KMS-11 (cell line): ENCODE data around the gene CKB.

Experiments used
- H2AFZ ChIP-seq: fragments of 200-600 bp; sonication (generic); 2 replicates; pipeline ENCODE4 v1.6.1; 2016; ENCODE audit warnings: antibody characterized with exemption, mixed run types, low read depth
- H3K27ac ChIP-seq: fragments of 200-600 bp; sonication (generic); 2 replicates; pipeline ENCODE4 v1.6.1; 2016; ENCODE audit warnings: mild to moderate bottlenecking, mixed run types
- H3K27me3 ChIP-seq: fragments of 200-600 bp; sonication (generic); 2 replicates; pipeline ENCODE4 v1.6.1; 2017; ENCODE audit warnings: mild to moderate bottlenecking, low read depth, mixed run types, moderate library complexity; ENCODE audit not compliant: insufficient read depth
- H3K36me3 ChIP-seq: fragments of 200-600 bp; sonication (generic); 2 replicates; pipeline ENCODE4 v1.6.1; 2017; ENCODE audit warnings: mild to moderate bottlenecking, mixed run types; ENCODE audit not compliant: insufficient read depth
- H3K4me1 ChIP-seq: fragments of 200-600 bp; sonication (generic); 2 replicates; pipeline ENCODE4 v1.6.1; 2016; ENCODE audit warnings: mild to moderate bottlenecking, low read depth, mixed run types; ENCODE audit not compliant: poor library complexity, severe bottlenecking
- H3K4me2 ChIP-seq: fragments of 200-600 bp; sonication (generic); 2 replicates; pipeline ENCODE4 v1.7.0; 2016; ENCODE audit warnings: mild to moderate bottlenecking, mixed run types
- H3K4me3 ChIP-seq: fragments of 200-600 bp; sonication (generic); IDR thresholded peaks from 2 replicates; pipeline ENCODE4 v1.6.1; 2017; ENCODE audit warnings: low read depth, low read length, mixed read lengths; ENCODE audit not compliant: insufficient read depth
- H3K79me2 ChIP-seq: fragments of 200-600 bp; sonication (generic); 2 replicates; pipeline ENCODE4 v1.6.1; 2016; ENCODE audit warnings: low read depth, mixed run types; ENCODE audit not compliant: insufficient read depth
- H3K9ac ChIP-seq: fragments of 200-600 bp; sonication (generic); 2 replicates; pipeline ENCODE4 v1.6.1; 2016; ENCODE audit warnings: mild to moderate bottlenecking, mixed run types
- H4K20me1 ChIP-seq: fragments of 200-600 bp; sonication (generic); 2 replicates; pipeline ENCODE4 v1.6.1; 2016; ENCODE audit warnings: mild to moderate bottlenecking, mixed run types; ENCODE audit not compliant: insufficient read depth
- CTCF ChIP-seq: fragments of 200-600 bp; sonication (generic); conservative IDR thresholded peaks from 2 replicates; pipeline ENCODE4 v1.6.1; 2017; ENCODE audit warnings: low read depth, mild to moderate bottlenecking, antibody characterized with exemption, low read length, moderate library complexity, mixed read lengths

Gene CKB

DNA sequence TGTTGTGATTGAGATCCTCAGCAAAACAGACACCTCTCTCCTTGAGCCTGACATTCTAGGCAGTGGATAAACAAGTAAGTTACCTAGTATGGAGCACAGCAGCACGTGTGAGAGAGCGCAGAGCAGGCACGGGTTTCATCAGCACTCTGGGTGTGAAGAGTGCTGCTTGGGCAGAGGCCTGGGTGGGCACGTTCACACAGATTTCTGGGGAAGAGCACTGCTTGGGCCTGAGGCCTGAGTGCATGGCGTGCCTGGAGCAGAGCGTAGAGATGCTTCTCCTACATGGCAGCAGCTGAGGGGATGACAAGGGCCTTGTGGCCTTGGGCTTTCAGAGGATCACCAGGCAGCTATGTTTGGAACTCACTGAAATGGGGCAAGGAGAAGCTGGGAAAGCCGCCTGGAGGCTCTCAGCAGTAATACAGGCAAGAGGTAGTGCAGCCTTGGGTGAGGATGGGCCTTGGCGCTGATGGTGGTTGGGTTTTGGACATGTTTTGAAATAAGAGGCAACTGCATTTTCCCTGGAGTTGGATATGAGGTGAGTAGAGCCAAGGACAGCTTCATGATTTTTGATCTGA is 17.6 kb downstream of the CKB start:
- no peaks in the 10 kb centered on the region for H3K79me2 ChIP-seq
- no peaks in the 10 kb centered on the region for H3K4me1 ChIP-seq
- H3K4me2 ChIP-seq, result no peak overlapping the region
- no peak overlapping the region for H3K4me3 ChIP-seq
- no peaks in the 10 kb centered on the region for H4K20me1 ChIP-seq
- no peak overlapping the region for H3K27ac ChIP-seq
- no peaks in the 10 kb centered on the region for H3K36me3 ChIP-seq
- TF ChIP-seq CTCF, result no peak
- no peak overlapping the region for H3K9ac ChIP-seq
- no peak overlapping the region for H2AFZ ChIP-seq
- no peaks in the 10 kb centered on the region for H3K27me3 ChIP-seq

GRCh38 chr14:103503296-103503695 is 19.3 kb downstream of the CKB start:
- no peak overlapping the region for H2AFZ ChIP-seq
- no peak overlapping the region for H3K9ac ChIP-seq

GRCh38 chr14:103502877-103503276 is 19.8 kb downstream of the CKB start:
- H4K20me1 ChIP-seq, result no peaks in the 10 kb centered on the region
- no peaks in the 10 kb centered on the region for H3K27me3 ChIP-seq
- no peaks in the 10 kb centered on the region for H3K79me2 ChIP-seq
- no peaks in the 10 kb centered on the region for H3K4me1 ChIP-seq
- no peak overlapping the region for H3K27ac ChIP-seq
- no peaks in the 10 kb centered on the region for H3K36me3 ChIP-seq
- TF ChIP-seq CTCF, result no peak
- H2AFZ ChIP-seq, result no peak overlapping the region
- no peak overlapping the region for H3K4me3 ChIP-seq
- H3K4me2 ChIP-seq, result no peak overlapping the region
- no peak overlapping the region for H3K9ac ChIP-seq

More at GRCh38 chr14:103503296-103503695, 19.3 kb downstream of the CKB start:
- H3K4me2 ChIP-seq, result no peak overlapping the region
- TF ChIP-seq CTCF, result no peak
- H3K27me3 ChIP-seq, result no peaks in the 10 kb centered on the region
- no peak overlapping the region for H3K27ac ChIP-seq
- H3K79me2 ChIP-seq, result no peaks in the 10 kb centered on the region
- no peaks in the 10 kb centered on the region for H3K36me3 ChIP-seq
- no peak overlapping the region for H3K4me3 ChIP-seq
- no peaks in the 10 kb centered on the region for H3K4me1 ChIP-seq
- no peaks in the 10 kb centered on the region for H4K20me1 ChIP-seq

GRCh38 chr14:103501921-103502669 is 20.5 kb downstream of the CKB start:
- H2AFZ ChIP-seq, result no peak overlapping the region
- no peaks in the 10 kb centered on the region for H4K20me1 ChIP-seq
- H3K27me3 ChIP-seq, result no peaks in the 10 kb centered on the region
- H3K79me2 ChIP-seq, result no peaks in the 10 kb centered on the region
- no peak for TF ChIP-seq CTCF
- no peak overlapping the region for H3K27ac ChIP-seq
- H3K4me3 ChIP-seq, result no peak overlapping the region
- H3K9ac ChIP-seq, result no peak overlapping the region
- no peaks in the 10 kb centered on the region for H3K36me3 ChIP-seq
- H3K4me2 ChIP-seq, result no peak overlapping the region
- H3K4me1 ChIP-seq, result no peaks in the 10 kb centered on the region
